Ishikawa (cell line): ENCODE data around the gene CA7.

ENCODE experiments used
- CEBPB ChIP-seq: IDR thresholded peaks from 2 replicates; pipeline ENCODE4 v1.6.1; 2012
- CREB1 ChIP-seq: IDR thresholded peaks from 2 replicates; pipeline ENCODE4 v1.6.1; 2012; ENCODE audit warnings: low read depth
- EGR1 ChIP-seq: IDR thresholded peaks from 2 replicates; pipeline ENCODE4 v1.6.1; 2012
- FOXM1 ChIP-seq: IDR thresholded peaks from 2 replicates; pipeline ENCODE4 v1.6.1; 2012; ENCODE audit warnings: low read depth, borderline replicate concordance
- NFIC ChIP-seq: IDR thresholded peaks from 2 replicates; pipeline ENCODE4 v1.6.1; 2012
- RAD21 ChIP-seq: IDR thresholded peaks from 2 replicates; pipeline ENCODE4 v1.6.1; 2012; ENCODE audit warnings: low read depth
- TAF1 ChIP-seq: IDR thresholded peaks from 2 replicates; pipeline ENCODE4 v1.6.1; 2012; ENCODE audit warnings: low read depth, mild to moderate bottlenecking

DNA sequence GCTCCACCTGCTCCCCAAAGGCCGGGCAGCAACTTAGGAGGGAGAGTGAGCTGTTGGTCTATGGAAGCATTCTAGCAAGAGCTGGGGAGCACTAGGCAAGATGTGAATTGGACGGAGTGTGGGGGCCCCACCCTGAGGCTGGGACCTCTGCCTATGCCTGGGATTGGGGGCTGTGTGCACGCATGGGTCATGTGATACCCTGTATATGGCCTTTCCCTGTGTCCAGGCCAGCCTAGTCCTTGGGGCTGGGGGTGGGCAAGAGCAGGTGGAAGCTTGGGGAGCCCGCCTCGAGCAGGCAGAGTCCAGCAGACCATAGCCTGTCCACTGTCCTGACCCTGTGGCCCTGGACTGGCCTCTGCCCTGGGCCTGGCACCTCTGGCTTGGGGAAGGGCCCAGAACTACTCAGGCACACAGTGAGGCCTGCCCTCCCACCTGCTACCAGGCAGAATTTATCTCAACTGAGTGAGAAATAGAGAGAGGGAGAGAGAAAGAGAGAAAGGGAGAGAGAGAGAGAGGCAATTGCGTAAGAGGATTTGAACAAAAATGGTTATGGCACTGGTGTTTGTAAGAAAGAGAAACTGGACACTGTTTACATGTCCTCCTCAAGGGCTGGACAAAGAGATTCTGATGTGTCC is 55.2 kb downstream of the CA7 start:
- TF ChIP-seq EGR1 (no peak), RAD21 (no peak), NFIC (no peak), TAF1 (no peak), FOXM1 (no peak), CEBPB (peak; percentile 96), CREB1 (no peak)
